HepG2 (cell line): Measurements from ENCODE around the gene BARX2. TPM values are rescaled to one million over a fixed set of nuclear protein-coding genes. Genes with fewer than 3 reads are reported as not detected.

Source experiments
- ATAC-seq: fragments of 200-7000 bp; cut with Tn5 transposase; 3 replicates; pipeline ENCODE4 v1.9.1; 2020; ENCODE audit warnings: mild to moderate bottlenecking, moderate library complexity
- BruUV-seq: library from RNA; stranded (reverse); fragments of 400-500 nt; replicated peaks from 2 replicates; lab custom pipeline; 2021; lab: Mats Ljungman, UMichigan
- CTCF ChIA-PET: fragments of 300-600 bp; formaldehyde crosslinking; extraction: SDS; loops from one replicate; lab custom pipeline; 2021; ENCODE audit warnings: low total read pairs, inconsistent platforms, low intra/inter-chr PET ratio; lab: Yijun Ruan, JAX
- POLR2A ChIA-PET: fragments of 350-600 bp; sonication (Branson Sonifier 250); formaldehyde crosslinking; loops from one replicate; lab custom pipeline; 2020; ENCODE audit warnings: antibody characterized with exemption, inconsistent platforms; lab: Yijun Ruan, JAX
- DNase-seq: peaks from one replicate; pipeline ENCODE4 v3.0.0-alpha.2; 2015; ENCODE audit warnings: low spot score
- FAIRE-seq: peaks from 3 replicates; lab custom pipeline; 2011; peaks lifted over from hg19 to GRCh38; lab: Jason Lieb, UNC
- H2AFZ ChIP-seq: one replicate; pipeline ENCODE4 v1.6.1; 2011; ENCODE audit warnings: low read length, inconsistent platforms
- H3K27ac ChIP-seq: fragments of 300-600 bp; 3 replicates; pipeline ENCODE4 v1.8.0; 2011; ENCODE audit warnings: mixed run types, mild to moderate bottlenecking, mixed read lengths, low read length, inconsistent platforms; ENCODE audit not compliant: insufficient read depth; ENCODE audit errors: extremely low read length
- H3K27me3 ChIP-seq, 2 experiments: fragments of 200-600 bp in 1 of 2; 2 replicates in 1 of 2; 3 replicates in 1 of 2; pipeline versions ENCODE4 v1.6.0 to v1.8.0; 2011; ENCODE audit warnings: low read length in 2 of 2, mild to moderate bottlenecking in 2 of 2, moderate library complexity in 2 of 2, inconsistent platforms in 1 of 2; ENCODE audit not compliant: insufficient read depth in 2 of 2, control insufficient read depth in 1 of 2
- H3K36me3 ChIP-seq, 2 experiments: fragments of 200-600 bp in 1 of 2; replicated peaks in 1 of 2; 2 replicates in 1 of 2; 3 replicates in 1 of 2; pipeline versions ENCODE4 v1.5.1 to v1.8.0; 2011; ENCODE audit warnings: low read length in 2 of 2, inconsistent platforms in 1 of 2; ENCODE audit not compliant: insufficient read depth in 2 of 2, control insufficient read depth in 1 of 2
- H3K4me1 ChIP-seq: 2 replicates; pipeline ENCODE4 v1.5.1; 2012; ENCODE audit warnings: low read length, inconsistent platforms; ENCODE audit not compliant: insufficient read depth
- H3K4me2 ChIP-seq: 2 replicates; pipeline ENCODE4 v1.6.0; 2011; ENCODE audit warnings: low read depth, low read length, inconsistent platforms
- H3K4me3 ChIP-seq, 3 experiments: fragments of 200-600 bp in 1 of 3; sonication (generic), shearing (Covaris generic) in 1 of 3; replicated peaks in 1 of 3; 2 replicates each; pipeline ENCODE4 v1.5.1; 2011 to 2016; ENCODE audit warnings: low read length in 3 of 3, inconsistent platforms in 2 of 3, low read depth in 2 of 3, mild to moderate bottlenecking in 2 of 3, control low read depth in 1 of 3, mixed read lengths in 1 of 3; ENCODE audit not compliant: insufficient read depth in 1 of 3
- H3K79me2 ChIP-seq: one replicate; pipeline ENCODE4 v1.6.1; 2011; ENCODE audit warnings: low read length, inconsistent platforms; ENCODE audit not compliant: insufficient read depth
- H3K9ac ChIP-seq: 2 replicates; pipeline ENCODE4 v1.6.0; 2011; ENCODE audit warnings: mild to moderate bottlenecking, low read depth, low read length, inconsistent platforms; ENCODE audit not compliant: insufficient read depth
- H3K9me3 ChIP-seq: 2 replicates; pipeline ENCODE4 v1.5.1; 2012; ENCODE audit warnings: mild to moderate bottlenecking, low read length
- H4K20me1 ChIP-seq: 2 replicates; pipeline ENCODE4 v1.6.0; 2011; ENCODE audit warnings: inconsistent platforms, mild to moderate bottlenecking, low read length, moderate library complexity; ENCODE audit not compliant: insufficient read depth
- DPF2 ChIP-seq: sonication (generic); formaldehyde crosslinking; IDR thresholded peaks from 2 replicates; pipeline ENCODE4 v1.4.0; 2020; ENCODE audit warnings: mild to moderate bottlenecking, low read depth, missing genetic modification reagents, borderline replicate concordance
- FOXO1 ChIP-seq: sonication (generic); formaldehyde crosslinking; IDR thresholded peaks from 2 replicates; pipeline ENCODE4 v1.4.0; 2020; ENCODE audit warnings: missing genetic modification reagents
- HOXA5 ChIP-seq: sonication (generic); formaldehyde crosslinking; IDR thresholded peaks from 2 replicates; pipeline ENCODE4 v1.4.0; 2020; ENCODE audit warnings: missing genetic modification reagents
- KAT2B ChIP-seq: fragments of 150-350 bp; IDR thresholded peaks from 2 replicates; pipeline ENCODE4 v1.6.1; 2014; ENCODE audit warnings: low read depth, low read length, borderline replicate concordance
- MAFF ChIP-seq: IDR thresholded peaks from 2 replicates; pipeline ENCODE4 v1.6.1; 2011; ENCODE audit warnings: low read depth, low read length, improper control_type of control experiment
- MAFK ChIP-seq, 2 experiments: IDR thresholded peaks in 1 of 2; conservative IDR thresholded peaks in 1 of 2; 2 replicates each; pipeline ENCODE4 v1.6.1; 2011; ENCODE audit warnings: improper control_type of control experiment in 2 of 2, low read length in 2 of 2
- NFIC ChIP-seq: IDR thresholded peaks from 2 replicates; pipeline ENCODE4 v1.6.1; 2012; ENCODE audit warnings: mild to moderate bottlenecking, low read length, inconsistent platforms
- SMARCC2 ChIP-seq: fragments of 450-650 bp; IDR thresholded peaks from 2 replicates; pipeline ENCODE4 v1.6.1; 2017; ENCODE audit warnings: antibody characterized with exemption, mild to moderate bottlenecking
- SMYD3 ChIP-seq: sonication (generic); formaldehyde crosslinking; IDR thresholded peaks from 2 replicates; pipeline ENCODE4 v1.8.1; 2023; ENCODE audit warnings: mild to moderate bottlenecking, missing genetic modification reagents
- SSRP1 ChIP-seq: IDR thresholded peaks from 2 replicates; pipeline ENCODE4 v1.6.1; 2016; ENCODE audit warnings: control low read depth
- XBP1 ChIP-seq: sonication (generic); formaldehyde crosslinking; IDR thresholded peaks from 2 replicates; pipeline ENCODE4 v1.5.0; 2020; ENCODE audit warnings: missing genetic modification reagents
- ZNF282 ChIP-seq: fragments of 450-650 bp; IDR thresholded peaks from 2 replicates; pipeline ENCODE4 v1.6.1; 2018; ENCODE audit not compliant: partially characterized antibody
- ZNF510 ChIP-seq: sonication (generic); formaldehyde crosslinking; IDR thresholded peaks from 2 replicates; pipeline ENCODE4 v1.4.0; 2020; ENCODE audit warnings: low read depth, mild to moderate bottlenecking, missing genetic modification reagents
- ZNF563 ChIP-seq: sonication (generic); formaldehyde crosslinking; IDR thresholded peaks from 2 replicates; pipeline ENCODE4 v1.8.0; 2022; ENCODE audit warnings: mild to moderate bottlenecking, moderate library complexity, missing genetic modification reagents
- ZNF652 ChIP-seq: IDR thresholded peaks from 2 replicates; pipeline ENCODE4 v1.6.1; 2016; ENCODE audit warnings: low read depth, borderline replicate concordance
- WGBS: methylation state at CpG from one replicate; pipeline ENCODE4 v1.1.6; 2017; ENCODE audit warnings: low lambda C conversion rate; 5-methylcytosine and 5-hydroxymethylcytosine counted together
- in situ Hi-C: cut with HindIII; loops from 2 replicates; pipeline ENCODE4 v1.10.0; 2017; ENCODE audit warnings: low pct_unique_long_range_greater_than_20kb; ENCODE audit not compliant: extremely low pct_ligation_motif_present
- intact Hi-C: fragments of 100-400 bp; cut with micrococcal nuclease; formaldehyde crosslinking; loops from one replicate; pipeline ENCODE4 v1.10.0; 2022; ENCODE audit not compliant: unreplicated experiment
- polyA plus RNA-seq, 8 experiments: library from polyadenylated mRNA; depleted of rRNA in 3 of 8; stranded (reverse) in 7 of 8; unstranded in 1 of 8; fragments of >200 nt; fragmentation: Illumina TruSeq in 4 of 8; extraction: Trizol in 4 of 8; gene quantifications; 2 replicates each; pipeline versions ENCODE4 v1.2.1 to v1.2.3, GENCODE V29; 2011 to 2016; ENCODE audit warnings: low read depth in 4 of 8, missing spikeins in 1 of 8, mixed read lengths in 1 of 8; ENCODE audit not compliant: insufficient read depth in 1 of 8
- total RNA-seq, 5 experiments: library from RNA; depleted of rRNA; stranded (reverse); fragments of >200 nt; fragmentation: Illumina TruSeq; extraction: Trizol; gene quantifications; 2 replicates each; pipeline ENCODE4 v1.2.3, GENCODE V29; 2016; ENCODE audit warnings: low read depth in 1 of 5
- TF ChIP-seq, protein P1 (sequence below): sonication (generic); formaldehyde crosslinking; conservative IDR thresholded peaks from 2 replicates; pipeline ENCODE4 v1.5.0; 2020; ENCODE audit warnings: missing genetic modification reagents
- TF ChIP-seq, protein P2 (sequence below): sonication (generic); formaldehyde crosslinking; IDR thresholded peaks from 2 replicates; pipeline ENCODE4 v1.4.0; 2020; ENCODE audit warnings: mild to moderate bottlenecking, missing genetic modification reagents, borderline replicate concordance

Gene BARX2
- total and polyA plus RNA-seq, 2 of the 13 experiments (the other 11 are each of a cell fraction or from before 2014, with no cell fraction given), result not detected

DNA sequence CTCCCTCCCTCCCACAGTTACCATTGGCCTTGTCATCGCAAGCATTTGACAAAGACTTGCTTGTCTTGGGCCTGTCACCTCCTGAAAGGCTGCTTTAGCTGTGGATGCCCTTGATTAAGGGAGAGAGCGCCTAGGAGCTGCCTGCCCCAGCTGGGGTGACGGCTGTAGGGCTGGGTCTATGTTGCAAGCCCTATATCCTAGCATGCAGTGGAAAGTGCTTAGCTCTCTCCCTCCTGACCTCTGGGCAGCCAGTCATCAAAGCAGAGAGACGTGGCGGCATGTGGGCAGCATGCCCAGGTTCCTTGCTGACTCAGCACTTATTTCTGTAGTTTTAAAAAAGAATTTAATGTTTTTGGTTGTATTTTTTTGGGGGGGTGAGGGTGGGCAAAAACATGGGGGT, 75.9 kb downstream of the BARX2 start:
- in situ Hi-C loops, result no loop called here
- Histone ChIP-seq H4K20me1 (no peaks in the 10 kb centered on the region), H3K9ac (no peak overlapping the region), H3K9me3 (no peaks in the 10 kb centered on the region), H3K27ac (no peak overlapping the region), H3K27me3 (peaks cover 1 to 3% of the 10 kb centered on the region in 2 experiments; a peak in 1 of 5 replicates), H3K4me2 (no peak overlapping the region), H3K79me2 (no peaks in the 10 kb centered on the region), H2AFZ (no peak overlapping the region), H3K4me3 (no peak overlapping the region), H3K36me3 (no peaks in the 10 kb centered on the region), H3K4me1 (peaks cover 9% of the 10 kb centered on the region)
- TF ChIP-seq DPF2, result no peak
- no peak for TF ChIP-seq ZNF510
- peak; percentile 97 to 99 for TF ChIP-seq MAFK (conservative IDR thresholded peaks at IDR 0.05 in 1 of 2, IDR thresholded peaks at IDR 0.05 in 1 of 2; ENCODE audit: low read length in 2 of 2)
- no peak for TF ChIP-seq SMARCC2
- peak; percentile 99 for TF ChIP-seq MAFF
- no peak for TF ChIP-seq HOXA5 (CRISPR knock-in tag)
- CTCF ChIA-PET, result no interaction called here
- ATAC-seq (peak; percentile 30; the same call in 1 of the 3 replicates), DNase-seq (no peak), FAIRE-seq (no peak)
- intact Hi-C loops, result no loop called here
- POLR2A ChIA-PET, result no interaction called here
- 0% methylated on average over 3 of the region's 5 CpGs for WGBS
- no TSS peak for BruUV-seq

DNA sequence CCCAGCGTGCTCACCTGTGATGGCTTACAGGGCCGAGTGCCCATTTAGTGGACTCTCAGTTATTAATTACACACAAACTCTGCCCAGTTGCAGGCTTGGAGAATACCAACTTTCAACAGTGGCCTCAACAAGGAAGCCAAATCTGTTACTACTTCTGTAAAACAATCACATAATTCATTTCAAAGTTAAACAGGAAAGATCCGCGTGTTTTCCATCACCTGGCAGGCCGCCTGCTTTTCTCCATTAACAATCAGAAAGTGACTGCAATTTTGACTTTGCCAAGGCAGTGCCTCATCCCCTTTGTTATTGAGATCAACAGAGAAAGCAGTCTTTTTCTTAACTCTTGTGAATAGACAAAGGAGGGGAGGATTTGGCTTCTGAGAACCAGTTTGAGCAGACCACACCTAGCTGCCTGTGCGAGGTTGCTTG, 77.7 kb downstream of the BARX2 start:
- Histone ChIP-seq H3K79me2 (no peaks in the 10 kb centered on the region), H2AFZ (no peak overlapping the region), H3K4me1 (peaks cover 20% of the 10 kb centered on the region), H4K20me1 (no peaks in the 10 kb centered on the region), H3K27me3 (peaks cover 1 to 11% of the 10 kb centered on the region in 2 experiments; a peak in 2 of 5 replicates), H3K9me3 (no peaks in the 10 kb centered on the region), H3K4me3 (no peak overlapping the region), H3K27ac (no peak overlapping the region), H3K36me3 (no peaks in the 10 kb centered on the region), H3K4me2 (no peak overlapping the region), H3K9ac (no peak overlapping the region)
- 44% methylated on average over 6 of the region's 6 CpGs for WGBS
- ChIA-PET CTCF (no interaction called here), POLR2A (no interaction called here)
- no peak for FAIRE-seq
- DNase-seq, result no peak
- ATAC-seq, result no peak
- in situ Hi-C loops, result no loop called here
- intact Hi-C loops, result no loop called here
- no TSS peak for BruUV-seq
- TF ChIP-seq, protein P1, sequence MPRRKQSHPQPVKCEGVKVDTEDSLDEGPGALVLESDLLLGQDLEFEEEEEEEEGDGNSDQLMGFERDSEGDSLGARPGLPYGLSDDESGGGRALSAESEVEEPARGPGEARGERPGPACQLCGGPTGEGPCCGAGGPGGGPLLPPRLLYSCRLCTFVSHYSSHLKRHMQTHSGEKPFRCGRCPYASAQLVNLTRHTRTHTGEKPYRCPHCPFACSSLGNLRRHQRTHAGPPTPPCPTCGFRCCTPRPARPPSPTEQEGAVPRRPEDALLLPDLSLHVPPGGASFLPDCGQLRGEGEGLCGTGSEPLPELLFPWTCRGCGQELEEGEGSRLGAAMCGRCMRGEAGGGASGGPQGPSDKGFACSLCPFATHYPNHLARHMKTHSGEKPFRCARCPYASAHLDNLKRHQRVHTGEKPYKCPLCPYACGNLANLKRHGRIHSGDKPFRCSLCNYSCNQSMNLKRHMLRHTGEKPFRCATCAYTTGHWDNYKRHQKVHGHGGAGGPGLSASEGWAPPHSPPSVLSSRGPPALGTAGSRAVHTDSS (CRISPR knock-in tag), result no peak
- TF ChIP-seq ZNF563 (CRISPR knock-in tag) (no peak), FOXO1 (no peak), SMYD3 (CRISPR knock-in tag) (no peak), XBP1 (CRISPR knock-in tag) (no peak), ZNF282 (no peak), KAT2B (no peak), ZNF652 (CRISPR knock-in tag) (no peak), SSRP1 (no peak), NFIC (no peak)
- TF ChIP-seq, protein P2, sequence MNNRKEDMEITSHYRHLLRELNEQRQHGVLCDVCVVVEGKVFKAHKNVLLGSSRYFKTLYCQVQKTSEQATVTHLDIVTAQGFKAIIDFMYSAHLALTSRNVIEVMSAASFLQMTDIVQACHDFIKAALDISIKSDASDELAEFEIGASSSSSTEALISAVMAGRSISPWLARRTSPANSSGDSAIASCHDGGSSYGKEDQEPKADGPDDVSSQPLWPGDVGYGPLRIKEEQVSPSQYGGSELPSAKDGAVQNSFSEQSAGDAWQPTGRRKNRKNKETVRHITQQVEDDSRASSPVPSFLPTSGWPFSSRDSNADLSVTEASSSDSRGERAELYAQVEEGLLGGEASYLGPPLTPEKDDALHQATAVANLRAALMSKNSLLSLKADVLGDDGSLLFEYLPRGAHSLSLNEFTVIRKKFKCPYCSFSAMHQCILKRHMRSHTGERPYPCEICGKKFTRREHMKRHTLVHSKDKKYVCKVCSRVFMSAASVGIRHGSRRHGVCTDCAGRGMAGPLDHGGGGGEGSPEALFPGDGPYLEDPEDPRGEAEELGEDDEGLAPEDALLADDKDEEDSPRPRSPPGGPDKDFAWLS (CRISPR knock-in tag), result no peak
